ENCODE data around the gene STARD4. TPM values are rescaled to one million over a fixed set of nuclear protein-coding genes. Genes with fewer than 3 reads are reported as not detected.

The STARD4 gene
- total RNA-seq, 1 donor from 2014 or later = 157 TPM

DNA sequence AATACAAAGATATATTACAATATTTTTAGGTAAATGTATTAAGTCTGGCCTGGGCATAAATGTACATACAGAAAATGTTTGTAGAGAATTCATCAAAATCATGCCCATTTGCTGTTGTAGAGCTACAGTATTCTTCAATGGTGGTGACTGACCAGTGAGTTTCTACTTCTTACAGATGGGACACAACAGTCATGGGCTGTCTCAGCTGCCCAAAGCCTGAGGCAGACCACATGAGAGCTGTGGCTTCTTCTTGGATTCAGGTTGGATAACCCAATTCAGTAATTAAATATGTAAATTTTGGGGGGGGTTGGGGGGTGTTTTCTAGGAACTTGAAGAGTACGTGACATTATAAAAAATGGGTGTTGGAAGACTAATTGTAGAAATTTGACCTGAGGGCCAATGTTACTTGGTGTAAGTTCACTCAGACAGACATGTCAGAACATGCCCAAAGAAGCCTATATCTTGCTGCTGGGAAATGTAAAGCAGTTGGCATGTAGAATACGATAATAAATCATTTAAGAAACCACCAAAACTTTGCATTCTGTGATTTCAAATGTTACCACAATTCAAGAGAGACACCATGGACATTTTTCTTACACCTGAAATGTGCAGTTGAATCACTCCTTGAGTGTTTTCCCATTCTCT is 17.9 kb downstream of the STARD4 start:
- no peak for DNase-seq (ENCODE audit: low spot score)
- H3K9ac ChIP-seq = no peak overlapping the region
- peaks cover 4% of the 10 kb centered on the region for H3F3A ChIP-seq (ENCODE audit: low read depth)
- peaks cover 15% of the 10 kb centered on the region for H3K36me3 ChIP-seq
- H3K27ac ChIP-seq = no peak overlapping the region
- H3K27ac Mint-ChIP-seq = no peak overlapping the region
- TF ChIP-seq, protein P1, sequence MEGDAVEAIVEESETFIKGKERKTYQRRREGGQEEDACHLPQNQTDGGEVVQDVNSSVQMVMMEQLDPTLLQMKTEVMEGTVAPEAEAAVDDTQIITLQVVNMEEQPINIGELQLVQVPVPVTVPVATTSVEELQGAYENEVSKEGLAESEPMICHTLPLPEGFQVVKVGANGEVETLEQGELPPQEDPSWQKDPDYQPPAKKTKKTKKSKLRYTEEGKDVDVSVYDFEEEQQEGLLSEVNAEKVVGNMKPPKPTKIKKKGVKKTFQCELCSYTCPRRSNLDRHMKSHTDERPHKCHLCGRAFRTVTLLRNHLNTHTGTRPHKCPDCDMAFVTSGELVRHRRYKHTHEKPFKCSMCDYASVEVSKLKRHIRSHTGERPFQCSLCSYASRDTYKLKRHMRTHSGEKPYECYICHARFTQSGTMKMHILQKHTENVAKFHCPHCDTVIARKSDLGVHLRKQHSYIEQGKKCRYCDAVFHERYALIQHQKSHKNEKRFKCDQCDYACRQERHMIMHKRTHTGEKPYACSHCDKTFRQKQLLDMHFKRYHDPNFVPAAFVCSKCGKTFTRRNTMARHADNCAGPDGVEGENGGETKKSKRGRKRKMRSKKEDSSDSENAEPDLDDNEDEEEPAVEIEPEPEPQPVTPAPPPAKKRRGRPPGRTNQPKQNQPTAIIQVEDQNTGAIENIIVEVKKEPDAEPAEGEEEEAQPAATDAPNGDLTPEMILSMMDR (IDR thresholded peaks at IDR 0.05) = no peak
- TF ChIP-seq EZH2phosphoT487 (IDR thresholded peaks at IDR 0.05) (no peak), EZH2 (IDR thresholded peaks at IDR 0.05) (no peak)
- no peaks in the 10 kb centered on the region for H3K9me3 ChIP-seq (ENCODE audit: low read depth)
- peaks cover 26% of the 10 kb centered on the region for H3K36me3 Mint-ChIP-seq
- H3K27me3 Mint-ChIP-seq (ENCODE audit: insufficient read depth, low read depth) = no peaks in the 10 kb centered on the region
- no peaks in the 10 kb centered on the region for H3K4me1 Mint-ChIP-seq
- H3K4me3 ChIP-seq = no peak overlapping the region
- no peaks in the 10 kb centered on the region for H4K20me1 ChIP-seq (ENCODE audit: low read depth)
- H3K4me1 ChIP-seq = peaks cover 7% of the 10 kb centered on the region
- H3K4me2 ChIP-seq = no peak overlapping the region
- H2AFZ ChIP-seq (replicated peaks) = no peak overlapping the region
- H3K27me3 ChIP-seq = no peaks in the 10 kb centered on the region
- no peak overlapping the region for H3K4me3 Mint-ChIP-seq
- H3K9me3 Mint-ChIP-seq = no peaks in the 10 kb centered on the region
- no peaks in the 10 kb centered on the region for H3K79me2 ChIP-seq (ENCODE audit: low read depth)

DNA sequence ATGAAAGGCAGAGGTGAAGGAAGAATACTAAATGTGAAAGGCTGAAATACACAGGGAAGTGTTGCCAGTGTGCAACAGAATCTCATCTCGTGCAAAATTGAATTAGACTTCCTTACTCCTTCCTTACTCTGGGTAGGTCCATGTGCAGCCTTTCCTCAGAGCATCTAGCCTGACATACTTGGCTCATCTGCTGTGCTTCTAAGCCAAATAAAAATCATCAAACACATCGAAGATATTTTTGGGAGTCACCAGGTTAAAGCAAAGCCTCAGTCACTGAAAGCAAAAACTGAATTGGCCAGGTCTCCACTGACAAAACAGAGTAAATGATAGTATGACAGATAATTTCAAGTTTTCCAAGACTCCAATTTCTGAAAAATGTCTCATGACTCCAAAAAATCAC is 19.3 kb downstream of the STARD4 start:
- no peaks in the 10 kb centered on the region for H3K27me3 ChIP-seq
- H3F3A ChIP-seq (ENCODE audit: low read depth) = no peaks in the 10 kb centered on the region
- H3K4me3 Mint-ChIP-seq = no peak overlapping the region

DNA sequence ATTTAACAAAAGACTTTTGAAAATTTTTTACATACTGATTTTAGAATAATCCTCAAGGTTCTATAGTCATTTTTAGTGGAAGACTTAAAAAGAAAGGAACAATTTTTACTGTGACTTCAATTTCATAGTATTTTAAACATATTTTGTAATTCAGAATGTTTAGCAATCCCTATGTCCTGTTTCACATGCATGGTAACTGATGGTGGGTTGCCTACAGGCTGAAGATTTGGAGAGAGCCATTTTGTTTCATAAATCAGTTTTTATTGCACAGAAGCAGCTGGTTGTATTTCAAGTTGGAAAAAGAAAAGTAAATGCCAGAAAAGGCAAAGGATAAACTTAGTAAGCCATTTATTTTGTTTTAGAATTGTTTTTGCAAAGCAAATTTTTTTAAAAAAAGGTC is 24.0 kb downstream of the STARD4 start:
- H3K4me1 Mint-ChIP-seq = no peaks in the 10 kb centered on the region
- no peaks in the 10 kb centered on the region for H3K9me3 Mint-ChIP-seq
- TF ChIP-seq EZH2 (IDR thresholded peaks at IDR 0.05) = no peak
- TF ChIP-seq EZH2phosphoT487 (IDR thresholded peaks at IDR 0.05) = no peak
- TF ChIP-seq, protein P1 (IDR thresholded peaks at IDR 0.05) = no peak
- no peak overlapping the region for H3K27ac Mint-ChIP-seq
- Histone ChIP-seq H3K27ac (no peak overlapping the region), H3K79me2 (ENCODE audit: low read depth) (no peaks in the 10 kb centered on the region), H3K36me3 (no peaks in the 10 kb centered on the region), H4K20me1 (ENCODE audit: low read depth) (no peaks in the 10 kb centered on the region), H2AFZ (replicated peaks) (no peak overlapping the region), H3K27me3 (no peaks in the 10 kb centered on the region), H3K4me2 (no peak overlapping the region), H3K9ac (no peak overlapping the region), H3K4me3 (no peak overlapping the region), H3F3A (ENCODE audit: low read depth) (no peaks in the 10 kb centered on the region), H3K9me3 (ENCODE audit: low read depth) (no peaks in the 10 kb centered on the region), H3K4me1 (no peaks in the 10 kb centered on the region)
- DNase-seq (ENCODE audit: low spot score) = no peak
- no peaks in the 10 kb centered on the region for H3K27me3 Mint-ChIP-seq (ENCODE audit: insufficient read depth, low read depth)
- no peak overlapping the region for H3K4me3 Mint-ChIP-seq
- peaks cover 9% of the 10 kb centered on the region for H3K36me3 Mint-ChIP-seq

More for the DNA sequence above, 19.3 kb downstream of the STARD4 start:
- Histone ChIP-seq H3K4me2 (no peak overlapping the region), H3K36me3 (peaks cover 12% of the 10 kb centered on the region), H3K4me1 (peaks cover 7% of the 10 kb centered on the region), H3K27ac (no peak overlapping the region), H3K9me3 (ENCODE audit: low read depth) (no peaks in the 10 kb centered on the region), H2AFZ (replicated peaks) (no peak overlapping the region), H4K20me1 (ENCODE audit: low read depth) (no peaks in the 10 kb centered on the region), H3K9ac (no peak overlapping the region), H3K79me2 (ENCODE audit: low read depth) (no peaks in the 10 kb centered on the region), H3K4me3 (no peak overlapping the region)
- H3K27me3 Mint-ChIP-seq (ENCODE audit: insufficient read depth, low read depth) = no peaks in the 10 kb centered on the region
- H3K36me3 Mint-ChIP-seq = peaks cover 21% of the 10 kb centered on the region
- TF ChIP-seq EZH2phosphoT487 (IDR thresholded peaks at IDR 0.05) (no peak), EZH2 (IDR thresholded peaks at IDR 0.05) (no peak)
- TF ChIP-seq, protein P1 (IDR thresholded peaks at IDR 0.05) = no peak
- no peak overlapping the region for H3K27ac Mint-ChIP-seq
- no peaks in the 10 kb centered on the region for H3K4me1 Mint-ChIP-seq
- DNase-seq (ENCODE audit: low spot score) = no peak
- no peaks in the 10 kb centered on the region for H3K9me3 Mint-ChIP-seq

All from neural progenitor cell (in vitro differentiated cells).